SKM-1 (cell line): ENCODE data around the gene TRIB2.
"Not testable (repeated sequence)": the region's sequence is repeated elsewhere in the genome, so short reads cannot be mapped to it uniquely, and the experiment has no call there.

Source experiments
- DNase-seq: peaks from one replicate; lab custom pipeline; 2025; ENCODE audit not compliant: unreplicated experiment; lab: John Stamatoyannopoulos, UW

TRIB2 gene

DNA sequence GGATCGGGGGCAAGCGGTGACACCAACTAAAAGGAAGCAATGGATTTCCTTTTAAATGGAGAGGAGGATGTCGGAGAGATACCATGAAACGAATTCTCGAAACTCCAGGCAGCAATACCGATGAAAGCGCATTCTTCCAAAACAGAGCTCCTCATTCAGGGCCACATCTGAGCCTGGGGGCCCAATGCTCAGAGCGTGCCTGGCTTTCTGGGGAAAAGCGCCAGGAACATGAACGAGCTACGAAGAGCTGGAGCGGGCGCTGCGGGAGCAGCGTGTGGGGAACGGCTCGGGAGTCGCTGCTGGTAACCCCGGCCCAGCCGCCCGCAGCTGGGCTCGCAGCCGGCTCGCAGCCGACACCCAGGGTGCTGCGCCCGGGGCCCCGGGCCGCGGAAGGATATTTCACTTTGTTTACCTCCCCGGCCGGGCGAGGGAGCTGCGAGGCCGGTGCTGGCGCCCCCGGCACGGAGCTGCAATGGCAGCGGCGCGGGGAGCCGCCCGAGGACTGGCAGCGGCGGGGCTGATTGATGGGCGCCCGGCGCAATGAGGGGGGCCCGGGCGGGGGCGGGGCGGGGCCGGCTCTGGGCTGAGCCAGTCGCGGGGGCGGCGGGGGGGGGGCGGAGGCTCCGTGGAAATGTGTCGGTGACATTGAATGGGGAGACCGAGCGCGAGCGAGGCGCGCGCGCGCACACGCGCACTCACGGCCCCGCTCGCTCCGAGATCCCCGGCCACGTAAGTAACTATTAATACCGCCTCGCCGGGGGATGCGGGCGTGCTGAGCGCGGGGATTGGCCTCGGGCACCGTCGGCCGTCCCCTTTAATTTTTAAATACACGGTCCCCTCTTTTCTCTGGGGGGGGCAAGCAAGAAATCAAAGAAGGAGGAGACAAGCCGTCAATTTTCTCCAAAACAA lies at the start of gene TRIB2:
Gene TRIB2 (plus strand): TSS at position 655 of the 909 bp plus-strand sequence. CDS start 1,372 bp downstream, outside the sequence.
- peak; percentile 30 for DNase-seq

DNA sequence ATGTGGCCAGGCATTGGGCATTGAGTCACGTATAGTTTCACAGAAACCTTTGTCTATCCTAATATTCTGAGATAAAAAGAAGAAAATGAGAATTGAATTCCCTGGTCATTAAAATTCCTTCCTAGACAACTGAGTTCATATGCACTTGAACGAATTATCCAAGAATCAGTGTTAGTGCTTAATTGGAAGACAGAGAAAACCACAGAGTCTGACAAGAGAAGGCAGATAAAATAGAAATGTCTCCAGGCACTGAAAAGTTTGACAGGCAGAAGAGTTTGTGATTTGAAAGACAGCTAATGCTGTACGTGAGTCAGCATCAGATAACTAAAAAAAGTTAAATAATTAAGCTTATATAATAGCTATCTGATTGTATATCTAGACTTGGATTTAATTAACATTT lies 47.7 kb upstream of the TRIB2 start:
- DNase-seq: no peak

DNA sequence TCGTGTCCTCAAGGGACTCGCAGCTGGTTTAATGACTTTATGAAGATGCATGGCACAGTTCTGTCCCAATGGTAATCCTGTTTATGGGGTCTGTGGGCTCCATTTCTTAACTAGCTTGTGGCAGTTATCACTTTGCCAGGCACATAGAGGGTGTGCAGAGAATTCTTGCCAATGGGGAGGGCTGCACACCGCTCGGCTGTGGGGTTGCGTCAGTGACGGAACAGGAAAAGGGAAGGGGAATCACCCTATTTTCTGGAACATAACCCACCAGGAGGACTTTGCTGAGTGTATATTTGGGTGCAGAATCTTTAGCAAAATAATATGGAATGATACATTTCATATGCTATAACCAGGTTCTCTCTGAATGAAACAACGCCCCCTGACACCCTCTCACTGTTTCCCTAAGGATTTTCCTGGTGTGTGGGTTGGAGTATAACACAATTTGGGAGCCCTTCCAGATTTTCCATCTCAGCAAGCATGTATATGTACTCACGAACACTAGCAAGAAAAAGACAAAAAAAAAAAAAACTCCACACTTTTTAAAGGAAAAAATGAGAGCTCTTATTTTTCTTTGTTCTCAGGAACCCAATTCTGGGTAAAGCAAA lies 43.9 kb upstream of the TRIB2 start:
- DNase-seq: no peak

DNA sequence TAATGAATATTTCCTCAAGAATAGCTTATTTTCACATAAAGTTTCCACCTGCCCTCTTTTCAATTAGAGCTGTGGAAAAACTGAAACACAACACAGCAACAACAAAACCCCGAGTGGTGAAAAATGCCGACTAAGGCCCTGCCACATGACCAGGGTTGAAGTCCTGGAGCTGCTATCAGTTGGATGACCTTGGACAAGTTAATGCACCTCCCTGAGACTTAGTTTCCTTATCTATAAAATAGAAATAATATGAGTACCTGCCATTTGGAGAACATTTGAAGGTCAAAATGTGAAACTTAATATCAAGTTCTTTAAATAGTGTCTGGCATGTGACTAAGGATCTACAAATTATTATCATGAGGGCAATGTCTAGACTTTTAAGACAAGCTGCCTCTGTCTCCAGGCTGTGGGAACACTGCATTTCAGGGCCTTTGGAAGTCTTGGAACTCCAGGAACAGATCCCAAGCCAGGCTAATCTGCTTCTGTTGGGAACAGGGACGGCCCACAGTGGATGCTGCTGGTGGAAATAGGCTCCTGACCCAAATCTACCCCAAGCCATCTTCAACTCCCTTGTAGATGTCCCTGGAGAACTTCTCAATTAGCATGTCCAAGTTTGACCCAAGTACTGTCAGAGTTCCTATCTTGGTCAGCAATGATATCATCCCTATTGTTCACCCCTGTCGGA lies 42.0 kb upstream of the TRIB2 start:
- no peak for DNase-seq

DNA sequence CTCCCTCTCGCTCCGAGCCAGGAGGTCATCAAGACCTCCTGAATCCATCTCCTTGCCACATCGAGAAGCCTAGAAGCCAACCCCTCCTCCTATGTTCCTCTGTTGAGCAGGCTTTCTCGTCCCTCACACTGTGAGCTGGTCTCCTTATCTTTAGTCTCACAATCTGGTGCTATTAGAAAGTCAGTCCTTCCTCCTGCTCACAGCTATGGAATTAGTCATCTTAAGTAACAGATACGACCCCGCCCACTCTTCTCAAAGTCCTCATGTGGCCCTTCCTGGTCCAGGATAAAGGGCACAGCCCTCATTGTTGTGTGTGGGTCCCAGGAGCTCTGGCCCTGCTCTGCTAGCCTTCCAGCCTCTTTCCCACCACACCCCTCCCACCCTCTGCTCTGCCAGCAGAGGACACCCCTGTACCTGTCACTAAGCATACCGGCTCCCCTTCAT lies 41.4 kb upstream of the TRIB2 start:
- no peak for DNase-seq

DNA sequence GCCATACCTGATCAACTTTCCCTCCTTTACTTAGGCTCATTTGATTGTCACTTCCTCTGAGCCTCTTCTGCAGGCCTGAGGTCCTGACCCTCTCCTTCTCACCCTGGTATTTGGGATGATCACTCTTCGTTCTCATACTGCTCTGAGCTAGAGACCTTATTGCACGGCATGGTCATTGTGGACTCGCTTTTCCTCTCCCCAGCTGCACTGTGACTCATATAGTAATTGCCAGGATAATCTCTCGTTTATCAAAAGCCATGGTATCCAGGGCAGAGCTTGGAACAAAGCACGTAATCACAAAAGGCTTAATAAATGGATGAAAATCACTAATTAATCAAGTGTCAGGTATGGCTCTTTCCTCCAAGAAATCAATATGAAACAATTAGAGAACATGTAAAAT lies 40.9 kb upstream of the TRIB2 start:
- DNase-seq: no peak

DNA sequence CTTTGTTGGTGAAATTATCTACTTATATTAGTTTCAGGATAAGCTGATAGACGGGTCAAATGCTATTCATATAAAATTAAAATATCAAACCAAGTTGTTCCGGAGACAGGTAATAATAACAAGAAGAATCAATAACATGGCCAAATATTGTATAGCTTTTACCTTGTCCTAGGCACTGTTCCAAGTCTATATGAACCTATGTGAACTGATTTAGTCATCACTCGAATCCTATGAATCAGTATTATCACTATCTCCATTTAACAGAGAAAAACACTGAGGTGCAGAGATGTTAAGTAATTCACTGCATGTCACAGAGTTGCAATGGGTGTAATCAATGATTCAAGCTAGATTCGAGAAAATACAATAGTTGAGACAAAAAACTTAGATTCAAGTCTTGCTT lies 40.0 kb upstream of the TRIB2 start:
- no peak for DNase-seq

DNA sequence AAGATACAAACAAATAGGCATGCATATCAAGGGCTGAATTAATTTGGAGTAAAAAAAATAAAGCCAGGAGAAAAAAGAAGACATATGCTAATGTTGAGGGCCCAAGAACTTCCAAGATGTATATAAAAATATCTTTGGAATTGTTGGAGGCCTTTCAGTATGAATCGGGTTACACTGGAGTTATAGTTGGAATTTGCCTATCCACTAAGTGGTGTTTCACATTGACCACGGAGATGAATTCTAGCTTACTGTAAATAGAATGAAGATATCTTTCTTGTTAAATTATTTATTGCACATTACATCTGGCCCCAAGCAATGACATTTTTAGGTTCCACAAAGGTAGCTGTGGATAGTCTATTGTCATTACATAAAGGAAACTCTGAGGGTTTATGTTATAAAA lies 38.5 kb upstream of the TRIB2 start:
- DNase-seq: no peak

DNA sequence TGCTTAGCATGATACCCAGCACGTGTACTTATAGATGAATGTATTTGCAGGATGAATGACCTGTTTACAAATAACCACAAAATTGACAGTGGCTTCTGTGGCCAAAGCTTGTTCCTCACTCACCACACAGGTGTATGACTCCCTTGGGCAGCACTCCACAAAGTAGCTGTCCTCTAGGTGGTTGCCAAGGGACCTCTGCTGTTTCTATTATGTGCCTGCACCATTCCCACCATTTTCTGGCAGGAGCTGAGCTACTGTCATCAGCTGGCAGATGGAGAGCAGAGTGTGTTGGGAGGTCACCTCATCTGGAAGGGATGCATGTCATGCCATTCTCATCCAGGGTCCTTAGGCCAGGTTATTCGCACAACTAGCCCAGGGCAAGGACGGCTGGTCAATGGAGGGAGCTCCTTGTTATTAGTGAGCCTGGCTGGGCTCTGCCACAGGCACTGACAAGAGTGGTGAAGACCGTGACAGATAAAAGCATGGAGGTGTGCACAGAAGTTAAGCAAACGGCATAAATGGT lies 37.1 kb upstream of the TRIB2 start:
- no peak for DNase-seq

DNA sequence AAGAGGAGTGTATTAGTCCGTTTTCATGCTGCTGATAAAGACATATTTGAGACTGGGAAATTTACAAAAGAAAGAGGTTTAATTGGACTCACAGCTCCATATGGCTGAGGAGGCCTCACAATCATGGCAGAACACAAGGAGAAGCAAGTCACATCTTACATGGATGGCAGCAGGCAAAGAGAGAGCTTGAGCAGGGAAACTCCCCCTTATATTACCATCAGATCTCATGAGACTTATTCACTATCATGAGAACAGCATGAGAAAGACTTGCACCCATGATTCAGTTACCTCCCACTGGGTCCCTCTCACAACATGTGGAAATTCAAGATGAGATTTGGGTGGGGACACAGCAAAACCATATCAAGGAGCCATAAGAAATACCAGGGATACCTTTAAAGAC lies 36.6 kb upstream of the TRIB2 start:
- DNase-seq: not testable (repeated sequence)

DNA sequence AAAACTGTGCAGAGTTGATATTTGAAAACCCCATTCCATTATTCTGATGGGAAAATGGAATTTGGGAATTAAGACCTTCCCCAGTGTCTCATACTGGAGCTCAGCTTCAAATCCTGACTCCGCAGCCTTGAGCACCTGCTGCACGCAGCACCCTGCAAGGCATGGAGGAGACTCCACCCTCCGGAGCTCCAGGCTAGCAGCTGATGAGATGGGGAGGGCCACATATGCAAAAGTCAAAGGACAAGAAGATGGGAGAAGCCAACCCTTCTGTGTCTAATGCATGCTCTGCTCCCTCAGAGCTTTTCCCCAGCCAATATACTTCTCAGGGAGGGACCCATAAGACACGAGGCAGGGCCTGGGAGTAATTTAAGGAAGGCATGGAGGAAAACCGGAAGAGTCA lies 34.7 kb upstream of the TRIB2 start:
- DNase-seq: no peak

DNA sequence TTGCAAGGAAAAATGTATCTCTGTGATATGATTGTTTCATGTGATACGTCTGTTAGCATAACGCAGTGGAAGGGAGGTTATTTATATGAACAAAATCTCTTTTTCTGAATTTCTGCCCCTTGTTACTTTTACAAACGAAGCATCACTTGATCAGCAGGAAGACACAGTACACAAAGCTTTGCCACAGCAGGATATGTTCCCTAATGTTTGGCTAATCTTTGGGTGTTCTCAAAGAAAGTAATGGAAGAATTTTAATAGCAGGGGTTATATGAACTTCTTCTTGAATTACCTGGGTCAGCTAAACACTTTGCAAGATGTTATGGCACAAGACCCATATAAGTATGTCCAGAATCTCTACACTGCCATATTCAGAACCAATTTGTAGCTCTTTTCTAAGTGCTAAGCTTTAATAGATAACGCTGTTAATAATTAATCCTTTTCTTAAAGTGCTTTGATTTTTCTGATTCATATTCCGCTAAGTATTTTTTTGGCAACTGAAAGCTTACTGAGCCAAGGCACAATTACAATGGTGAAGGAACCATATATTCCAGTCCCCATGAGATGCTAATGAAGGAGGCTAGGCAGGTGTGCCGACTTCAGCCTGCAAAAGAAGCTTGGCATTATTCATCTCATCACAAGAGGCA lies 33.2 kb upstream of the TRIB2 start:
- no peak for DNase-seq

DNA sequence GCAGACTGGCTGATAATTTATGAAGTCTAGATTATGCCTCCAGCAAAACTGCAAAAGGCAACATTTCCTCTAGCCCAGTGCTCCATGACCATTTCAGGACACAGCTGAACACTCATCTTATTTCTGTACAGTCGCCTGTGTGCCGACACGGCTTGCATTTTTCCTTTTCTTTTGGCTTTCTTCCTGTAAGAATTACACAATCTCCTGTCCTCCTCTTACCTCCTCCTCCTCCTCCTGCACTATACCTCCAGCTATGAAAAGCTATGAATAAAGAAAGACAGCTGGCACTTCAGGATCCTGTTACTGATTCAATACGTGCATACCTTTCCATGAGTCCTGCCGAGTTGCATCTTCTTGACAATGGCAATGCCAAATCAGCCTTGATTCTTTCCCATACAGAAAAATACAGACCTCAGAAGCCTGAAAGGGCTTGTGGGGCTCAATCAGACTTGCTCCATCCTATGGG lies 32.2 kb upstream of the TRIB2 start:
- no peak for DNase-seq

DNA sequence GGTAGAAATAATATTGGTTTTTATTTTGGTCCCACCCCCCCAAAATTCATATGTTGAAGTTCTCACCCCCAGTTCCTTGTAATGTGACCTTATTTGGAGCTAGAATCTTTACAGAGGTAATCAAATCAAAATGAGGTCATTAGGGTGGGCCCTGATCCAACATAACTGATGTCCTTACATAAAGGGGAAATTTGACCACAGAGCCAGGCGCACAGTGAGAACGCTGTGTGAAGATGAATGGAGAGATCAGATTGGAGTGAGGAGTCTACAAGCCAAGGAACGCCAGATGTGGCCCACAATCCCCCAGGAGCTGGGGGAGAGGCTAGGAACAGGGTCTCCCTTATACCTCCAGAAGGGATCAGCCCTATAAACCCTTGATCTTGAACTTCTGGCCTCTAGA lies 31.6 kb upstream of the TRIB2 start:
- DNase-seq: no peak

DNA sequence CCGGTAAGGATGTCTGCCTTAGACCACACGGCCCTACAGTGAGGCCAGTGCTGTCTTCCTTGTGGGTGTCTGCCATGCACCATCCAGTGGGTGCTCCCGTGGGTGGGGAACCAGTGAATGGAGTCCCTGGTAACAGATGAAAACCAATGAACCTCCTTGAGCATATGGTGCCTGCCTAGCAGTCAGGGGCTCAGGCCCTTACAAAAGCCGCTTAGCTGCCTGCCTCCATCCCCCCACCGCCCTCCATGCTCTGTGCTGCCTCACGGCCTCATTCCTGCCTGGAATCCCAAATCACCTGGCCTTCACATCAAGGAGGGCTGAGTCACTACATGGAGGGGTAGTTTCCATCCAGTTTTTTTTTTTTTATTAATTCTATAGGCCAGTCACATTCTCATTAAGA lies 30.8 kb upstream of the TRIB2 start:
- DNase-seq: no peak

DNA sequence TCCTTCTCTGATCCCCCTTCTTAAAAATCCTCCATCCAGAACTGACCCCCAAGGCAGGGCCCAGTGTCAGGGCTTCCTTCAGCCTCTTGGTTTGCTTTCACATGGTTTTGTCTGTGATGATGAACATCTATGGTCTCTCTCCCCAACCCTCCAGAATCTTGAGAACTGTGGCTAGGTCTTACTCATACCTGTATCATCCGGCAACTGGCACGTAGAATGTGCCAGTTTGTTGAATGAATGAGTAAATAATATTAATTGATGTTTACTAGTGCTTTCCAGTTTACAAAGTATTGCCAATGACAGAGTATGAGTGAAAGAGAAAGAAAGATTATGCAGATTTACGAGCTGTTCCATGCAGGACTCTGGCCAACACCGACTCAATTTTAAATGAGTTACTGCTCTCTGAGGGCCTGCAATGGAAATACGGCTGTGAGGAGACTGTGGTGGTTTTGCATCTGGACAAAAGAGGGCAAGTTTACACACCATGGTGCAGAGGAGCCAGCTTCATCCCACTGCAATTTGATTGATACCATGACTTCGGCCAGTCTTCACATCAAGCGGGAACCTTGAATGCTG lies 29.9 kb upstream of the TRIB2 start:
- DNase-seq: no peak

DNA sequence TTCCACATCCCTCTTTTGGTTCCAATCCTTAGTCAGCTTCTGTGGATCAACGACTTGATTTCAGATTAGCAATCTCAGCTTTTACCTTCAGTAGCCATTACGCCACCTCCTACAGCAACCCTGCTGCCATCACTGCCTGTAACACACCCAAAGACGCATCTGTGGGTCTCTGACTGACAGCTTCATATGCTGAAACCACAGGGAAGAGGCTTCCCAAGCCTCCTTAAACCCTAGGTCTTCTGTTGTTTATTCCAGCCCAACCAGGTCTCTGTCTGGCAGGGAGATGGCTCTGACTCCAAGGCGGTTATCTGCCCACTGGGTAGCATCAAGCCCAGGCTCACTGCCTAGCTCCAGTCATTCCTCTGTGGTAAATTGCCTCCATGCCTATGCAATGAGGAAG lies 28.6 kb upstream of the TRIB2 start:
- DNase-seq: no peak

DNA sequence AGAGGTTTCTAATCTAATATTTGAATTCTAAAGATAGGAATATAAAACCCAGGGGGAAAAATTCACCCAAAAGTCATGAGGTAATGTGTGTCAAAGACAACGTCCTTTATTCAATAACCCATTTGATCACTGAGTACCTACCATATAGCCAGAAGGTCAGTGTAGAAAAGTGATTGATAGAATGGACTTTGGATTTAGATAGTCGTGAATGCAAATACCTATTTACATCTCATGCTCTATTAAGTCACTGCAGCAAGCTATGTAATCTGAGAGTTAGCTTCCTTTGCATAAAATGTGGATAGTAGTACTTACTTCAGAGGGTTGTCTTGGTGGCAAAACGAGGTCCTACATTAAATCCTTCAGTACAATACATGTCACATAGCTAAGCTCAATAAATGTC lies 27.8 kb upstream of the TRIB2 start:
- no peak for DNase-seq

DNA sequence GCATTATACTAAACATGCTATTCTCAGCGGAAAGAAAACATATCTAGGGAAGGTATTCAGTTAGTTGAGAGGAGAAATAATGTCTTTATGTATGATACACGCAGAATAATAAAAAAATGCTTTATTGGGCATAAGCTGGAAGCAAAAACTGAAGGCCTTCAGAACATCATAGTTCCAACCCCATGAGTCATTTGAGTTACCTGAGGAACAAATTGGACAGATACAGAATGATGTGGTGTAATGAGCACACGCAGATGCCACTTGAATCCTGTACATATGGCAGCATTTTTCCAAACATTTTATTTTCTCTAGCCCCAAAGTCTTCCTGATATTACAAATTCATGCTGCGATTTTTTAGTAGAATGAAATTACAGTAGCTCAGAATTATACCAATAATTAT lies 23.2 kb upstream of the TRIB2 start:
- DNase-seq: no peak

DNA sequence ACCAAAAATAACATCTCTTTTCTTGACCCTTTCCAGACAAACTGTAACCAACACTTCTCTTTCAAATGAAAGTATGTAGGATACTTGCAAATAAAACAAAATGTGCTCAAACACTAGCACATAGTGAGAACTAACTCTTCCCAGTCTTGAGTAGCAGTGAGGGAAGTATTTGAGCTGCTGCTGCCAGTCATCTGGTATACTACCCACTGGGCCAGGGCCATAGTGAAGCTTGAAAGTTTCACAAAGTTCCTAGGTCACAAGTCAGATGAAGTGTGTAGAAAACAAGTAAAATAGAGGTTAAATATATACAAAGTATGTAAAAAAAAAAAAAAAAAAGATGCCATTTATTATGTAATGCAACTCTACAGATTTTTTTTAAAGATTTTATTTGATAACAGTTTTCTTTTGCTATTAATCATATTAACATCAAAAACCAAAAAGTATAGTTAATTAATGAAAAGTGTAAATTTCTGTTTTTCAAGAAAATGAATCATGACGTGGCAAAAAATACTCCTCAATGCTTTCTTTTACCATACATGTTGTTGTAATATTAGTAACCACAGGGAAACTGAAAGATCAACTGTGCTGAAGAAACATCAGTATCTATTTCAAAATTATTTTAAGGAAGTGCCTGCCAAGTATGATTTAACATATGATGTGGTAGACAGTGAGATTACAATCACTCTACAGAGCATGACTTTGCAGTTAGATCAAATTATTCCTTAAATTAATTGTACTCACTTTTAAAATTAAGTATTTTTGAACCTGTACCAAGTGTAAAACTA lies 21.6 kb upstream of the TRIB2 start:
- DNase-seq: peak; percentile 43
